Nephron progenitor cell (in vitro differentiated cells): ENCODE data around the gene CLDN12.

Source experiments
- DNase-seq: peaks from one replicate; pipeline ENCODE4 v3.0.0; 2021
- H3K27ac Mint-ChIP-seq: 2 replicates; pipeline ENCODE4 v1.8.0; 2021; ENCODE audit warnings: mild to moderate bottlenecking, moderate library complexity, mixed read lengths
- H3K27me3 Mint-ChIP-seq: 2 replicates; pipeline ENCODE4 v1.8.0; 2021; ENCODE audit warnings: mild to moderate bottlenecking, low read depth, mixed read lengths; ENCODE audit not compliant: poor library complexity
- H3K36me3 Mint-ChIP-seq: 2 replicates; pipeline ENCODE4 v1.8.0; 2021; ENCODE audit warnings: low read depth, mixed read lengths
- H3K4me1 Mint-ChIP-seq: 2 replicates; pipeline ENCODE4 v1.8.0; 2021; ENCODE audit warnings: mixed read lengths
- H3K4me3 Mint-ChIP-seq: 2 replicates; pipeline ENCODE4 v1.8.0; 2021; ENCODE audit warnings: mild to moderate bottlenecking, moderate library complexity, mixed read lengths
- H3K9me3 Mint-ChIP-seq: 2 replicates; pipeline ENCODE4 v1.8.0; 2021; ENCODE audit warnings: mild to moderate bottlenecking, moderate library complexity, mixed read lengths
- CTCF ChIP-seq: fragments of 200-600 bp; sonication (generic); IDR thresholded peaks from 2 replicates; pipeline ENCODE4 v1.5.0; 2021; ENCODE audit warnings: antibody characterized with exemption

The CLDN12 gene

GRCh38 chr7:90421651-90422050 lies 18.4 kb downstream of the CLDN12 start:
- H3K36me3 Mint-ChIP-seq = no peaks in the 10 kb centered on the region
- H3K9me3 Mint-ChIP-seq = no peaks in the 10 kb centered on the region
- H3K27ac Mint-ChIP-seq = no peak overlapping the region
- no peak overlapping the region for H3K4me3 Mint-ChIP-seq
- no peaks in the 10 kb centered on the region for H3K4me1 Mint-ChIP-seq
- no peaks in the 10 kb centered on the region for H3K27me3 Mint-ChIP-seq
- no peak for DNase-seq
- no peak for TF ChIP-seq CTCF

GRCh38 chr7:90424720-90425119 lies 21.5 kb downstream of the CLDN12 start:
- no peaks in the 10 kb centered on the region for H3K4me1 Mint-ChIP-seq
- TF ChIP-seq CTCF = no peak
- DNase-seq = no peak
- H3K4me3 Mint-ChIP-seq = no peak overlapping the region
- no peaks in the 10 kb centered on the region for H3K36me3 Mint-ChIP-seq
- no peak overlapping the region for H3K27ac Mint-ChIP-seq
- H3K27me3 Mint-ChIP-seq = no peaks in the 10 kb centered on the region
- H3K9me3 Mint-ChIP-seq = no peaks in the 10 kb centered on the region

- no peak for TF ChIP-seq CTCF
- no peak overlapping the region for H3K4me3 Mint-ChIP-seq
- H3K27me3 Mint-ChIP-seq = no peaks in the 10 kb centered on the region
- no peak overlapping the region for H3K27ac Mint-ChIP-seq
- no peaks in the 10 kb centered on the region for H3K9me3 Mint-ChIP-seq
- H3K4me1 Mint-ChIP-seq = no peaks in the 10 kb centered on the region
- no peak for DNase-seq
- no peaks in the 10 kb centered on the region for H3K36me3 Mint-ChIP-seq
Observed at GRCh38 chr7:90425376-90425775, 22.1 kb downstream of the CLDN12 start.

GRCh38 chr7:90430614-90431460 lies 27.6 kb downstream of the CLDN12 start:
- Mint-ChIP-seq H3K4me1 (peaks cover 8% of the 10 kb centered on the region), H3K9me3 (peaks cover 25% of the 10 kb centered on the region), H3K4me3 (no peak overlapping the region), H3K27me3 (peaks cover 5% of the 10 kb centered on the region), H3K36me3 (peaks cover 9% of the 10 kb centered on the region), H3K27ac (no peak overlapping the region)
- DNase-seq = no peak
- TF ChIP-seq CTCF = no peak

GRCh38 chr7:90432752-90433151 lies 29.5 kb downstream of the CLDN12 start:
- DNase-seq = no peak
- Mint-ChIP-seq H3K27ac (no peak overlapping the region), H3K36me3 (peaks cover 9% of the 10 kb centered on the region), H3K4me3 (no peak overlapping the region), H3K9me3 (peaks cover 43% of the 10 kb centered on the region), H3K4me1 (peaks cover 8% of the 10 kb centered on the region), H3K27me3 (peaks cover 5% of the 10 kb centered on the region)
- TF ChIP-seq CTCF = no peak

GRCh38 chr7:90433221-90433620 lies 30.0 kb downstream of the CLDN12 start:
- Mint-ChIP-seq H3K4me3 (no peak overlapping the region), H3K27me3 (peaks cover 5% of the 10 kb centered on the region), H3K4me1 (peaks cover 8% of the 10 kb centered on the region), H3K27ac (no peak overlapping the region), H3K9me3 (peaks cover 47% of the 10 kb centered on the region), H3K36me3 (peaks cover 9% of the 10 kb centered on the region)
- DNase-seq = no peak
- TF ChIP-seq CTCF = no peak
